SHP77 treated with DMSO at 0.1 percent for 48 hours (cell line): ENCODE data around the gene PRELP.
"Not testable (repeated sequence)": the region's sequence is repeated elsewhere in the genome, so short reads cannot be mapped to it uniquely, and the experiment has no call there.

Experiments used
- DNase-seq: peaks from one replicate; lab custom pipeline; 2025; lab: John Stamatoyannopoulos, UW

The PRELP gene

DNA sequence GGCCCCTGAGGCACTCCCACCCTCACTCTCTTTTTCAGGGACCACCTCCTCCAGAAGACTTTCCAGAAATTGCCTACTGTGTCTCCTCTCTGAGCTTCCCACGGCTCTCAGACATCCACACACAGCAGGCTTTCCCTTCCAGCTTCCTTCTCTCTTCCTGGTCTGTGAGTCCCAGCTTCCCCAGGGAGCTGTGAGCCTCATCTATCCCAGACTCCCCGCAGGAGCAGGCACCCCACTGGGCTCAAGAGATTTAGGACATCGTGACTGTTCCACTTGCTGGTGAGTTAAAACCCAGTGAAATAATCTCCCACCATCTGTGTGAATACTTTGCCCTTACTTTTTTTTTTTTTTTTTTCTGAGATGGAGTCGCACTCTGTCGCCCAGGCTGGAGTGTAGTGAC is 22.0 kb upstream of the PRELP start:
- DNase-seq: no peak

- DNase-seq: no peak
Observed at GRCh38 chr1:203454986-203455471, 20.6 kb upstream of the PRELP start.

GRCh38 chr1:203455706-203456105 is 19.9 kb upstream of the PRELP start:
- no peak for DNase-seq

GRCh38 chr1:203456577-203456976 is 19.0 kb upstream of the PRELP start:
- no peak for DNase-seq

DNA sequence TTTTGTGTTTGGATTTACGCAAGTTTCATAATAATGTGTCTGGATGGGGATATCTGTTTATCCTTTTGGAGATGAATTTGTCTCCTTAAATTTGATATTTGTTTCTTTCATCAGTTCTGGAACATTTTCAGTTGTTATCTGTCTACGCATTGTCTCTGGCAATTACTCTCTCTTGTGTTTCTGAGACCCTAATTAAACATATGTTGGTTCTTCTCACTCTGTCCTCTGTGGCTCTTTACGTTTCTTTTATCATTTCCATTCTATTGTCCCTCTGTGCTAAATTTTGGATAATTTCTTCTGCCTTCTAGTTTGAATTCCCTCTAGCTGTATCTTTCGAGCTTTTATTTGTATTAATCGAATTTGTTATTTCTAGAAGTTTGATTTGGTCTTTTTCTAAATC is 17.5 kb upstream of the PRELP start:
- no peak for DNase-seq

- DNase-seq: no peak
Observed at GRCh38 chr1:203459671-203460201, 15.9 kb upstream of the PRELP start.

DNA sequence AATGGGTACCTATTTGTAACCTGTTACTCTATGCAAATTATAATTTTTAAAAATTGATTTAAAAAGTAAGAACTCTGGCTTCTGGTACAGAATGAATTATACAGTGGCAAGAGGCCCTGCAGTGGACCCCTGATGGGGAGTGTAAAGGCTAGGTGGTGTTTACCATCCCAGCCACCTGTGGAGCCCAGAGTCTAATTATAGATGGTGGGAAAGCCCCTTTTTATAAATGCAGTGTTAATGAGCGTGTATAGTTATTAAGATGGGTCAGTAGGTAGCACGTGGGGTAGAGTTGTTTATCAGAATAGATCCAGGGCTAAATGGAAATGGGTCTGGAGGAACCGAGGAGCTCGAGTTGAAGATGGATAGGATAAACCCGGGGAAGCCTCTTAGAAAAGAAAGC is 13.9 kb upstream of the PRELP start:
- DNase-seq: no peak

- no peak for DNase-seq
Observed at GRCh38 chr1:203462143-203462542, 13.5 kb upstream of the PRELP start.

GRCh38 chr1:203462878-203463277 is 12.7 kb upstream of the PRELP start:
- DNase-seq: no peak

GRCh38 chr1:203463469-203464062 is 12.0 kb upstream of the PRELP start:
- no peak for DNase-seq

GRCh38 chr1:203464226-203464625 is 11.4 kb upstream of the PRELP start:
- DNase-seq: no peak

DNA sequence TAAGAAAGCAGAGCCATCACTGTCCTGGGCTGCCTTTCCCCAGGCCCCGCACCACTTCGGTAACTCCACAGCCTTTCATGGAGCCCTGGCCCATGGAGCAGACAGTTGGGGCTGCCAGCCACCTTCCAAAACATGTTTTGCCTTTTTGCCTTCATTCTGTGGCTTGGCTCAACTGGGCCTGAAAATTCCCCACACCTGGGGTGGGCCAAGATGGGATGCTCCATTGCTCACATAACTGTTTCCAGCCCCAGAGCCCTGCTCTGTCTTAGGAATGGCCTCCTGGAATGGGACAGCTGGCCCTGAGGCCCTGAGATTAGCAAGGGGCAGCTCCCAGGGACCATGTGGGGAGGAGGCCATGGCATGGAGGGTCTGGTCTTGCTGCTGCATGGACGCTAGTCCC is 10.9 kb upstream of the PRELP start:
- DNase-seq: no peak

- DNase-seq: no peak
Observed at GRCh38 chr1:203465146-203465798, 10.3 kb upstream of the PRELP start.

GRCh38 chr1:203465948-203466347 is 9.7 kb upstream of the PRELP start:
- DNase-seq: no peak

DNA sequence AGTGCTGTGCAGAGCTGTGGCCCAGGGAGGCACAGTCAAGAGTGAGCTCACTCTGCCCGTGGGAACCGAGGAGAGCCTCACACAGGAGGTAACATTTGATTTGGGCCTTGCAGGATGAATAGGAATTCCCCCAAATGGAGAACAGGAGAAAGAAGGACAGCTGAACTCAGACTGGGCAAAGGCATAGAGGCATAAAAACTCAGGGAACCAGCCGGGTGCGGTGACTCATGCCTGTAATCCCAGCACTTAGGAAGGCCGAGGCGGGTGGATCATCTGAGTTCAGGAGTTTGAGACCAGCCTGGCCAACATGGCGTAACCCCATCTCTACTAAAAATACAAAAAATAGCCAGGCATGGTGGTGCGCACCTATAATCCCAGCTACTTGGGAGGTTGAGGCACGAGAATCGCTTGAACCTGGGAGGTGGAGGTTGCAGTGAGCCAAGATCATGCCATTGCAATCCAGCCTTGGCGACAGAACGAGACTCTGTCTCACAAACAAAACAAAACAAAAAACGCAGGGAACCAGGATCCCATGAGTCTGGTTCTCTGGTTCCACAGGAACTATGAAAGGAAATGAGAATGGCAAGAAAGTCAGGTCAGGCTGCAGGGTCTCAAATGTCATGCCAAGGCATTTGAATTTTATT is 8.6 kb upstream of the PRELP start:
- not testable (repeated sequence) for DNase-seq

- no peak for DNase-seq
Observed at GRCh38 chr1:203467550-203467921, 8.1 kb upstream of the PRELP start.

GRCh38 chr1:203468326-203468725 is 7.3 kb upstream of the PRELP start:
- DNase-seq: no peak

DNA sequence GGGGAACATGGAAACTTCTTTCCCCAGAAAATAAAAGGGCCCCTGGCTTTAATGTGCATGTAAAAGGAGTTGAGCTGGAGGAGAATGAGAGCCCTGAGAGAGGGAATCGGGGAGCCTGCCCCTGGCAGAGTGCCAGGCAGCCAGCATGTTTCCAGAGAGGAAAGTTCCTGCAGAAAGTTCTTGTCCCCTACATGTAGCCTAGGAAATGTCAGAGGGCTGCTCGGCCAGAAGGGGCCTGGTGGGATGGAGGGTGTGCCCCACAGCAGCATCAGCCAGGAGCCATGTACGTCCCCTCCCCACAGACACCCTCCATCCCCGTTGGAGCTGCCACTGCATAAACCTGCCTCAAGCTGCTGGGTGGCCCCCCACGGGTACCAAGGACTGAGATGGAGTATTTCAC is 5.4 kb upstream of the PRELP start:
- no peak for DNase-seq

DNA sequence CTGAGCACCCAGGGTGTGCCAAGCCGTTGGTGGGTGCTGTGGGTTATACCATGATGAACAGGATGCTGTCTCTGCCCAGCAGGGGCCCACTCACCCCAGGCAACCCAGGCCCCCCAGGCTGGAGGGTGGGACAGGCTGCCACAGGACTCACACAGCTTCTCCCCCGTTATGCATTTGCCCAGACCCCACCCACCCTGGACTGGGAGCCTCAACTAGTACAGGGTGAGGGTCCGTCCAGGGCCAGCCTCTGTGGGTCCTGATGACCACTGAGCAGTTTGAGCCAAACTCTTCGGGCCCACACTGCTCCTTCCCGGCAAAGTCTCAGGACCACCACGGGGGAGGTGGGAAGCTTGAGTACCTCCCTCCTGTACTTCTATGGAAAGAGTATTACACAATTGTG is 3.8 kb upstream of the PRELP start:
- DNase-seq: no peak

GRCh38 chr1:203473281-203473680 is 2.3 kb upstream of the PRELP start:
- DNase-seq: no peak

DNA sequence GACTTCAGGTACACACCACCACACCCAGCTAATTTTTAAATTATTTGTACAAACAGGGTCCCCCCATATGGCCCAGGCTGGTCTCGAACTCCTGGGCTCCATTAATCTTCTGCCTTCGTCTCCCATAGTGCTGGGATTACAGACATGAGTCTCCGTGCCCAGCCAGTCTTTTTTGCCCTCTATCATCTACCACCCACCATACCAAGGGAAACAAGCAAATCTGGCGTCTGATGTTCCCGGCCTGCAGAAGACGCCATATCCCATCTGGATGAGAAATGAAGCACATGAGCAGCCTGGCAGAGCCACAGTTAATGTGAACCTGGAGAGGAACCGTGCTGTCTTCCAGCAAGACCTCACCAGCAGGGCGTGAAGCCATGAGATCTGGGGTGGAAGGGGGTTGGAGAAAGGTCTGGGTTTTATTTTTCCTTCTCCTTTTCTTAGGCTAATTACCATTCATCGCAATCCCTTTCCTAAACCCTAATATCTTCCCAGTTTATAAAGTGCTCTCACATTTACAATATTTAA is 1.8 kb upstream of the PRELP start:
- DNase-seq: no peak

DNA sequence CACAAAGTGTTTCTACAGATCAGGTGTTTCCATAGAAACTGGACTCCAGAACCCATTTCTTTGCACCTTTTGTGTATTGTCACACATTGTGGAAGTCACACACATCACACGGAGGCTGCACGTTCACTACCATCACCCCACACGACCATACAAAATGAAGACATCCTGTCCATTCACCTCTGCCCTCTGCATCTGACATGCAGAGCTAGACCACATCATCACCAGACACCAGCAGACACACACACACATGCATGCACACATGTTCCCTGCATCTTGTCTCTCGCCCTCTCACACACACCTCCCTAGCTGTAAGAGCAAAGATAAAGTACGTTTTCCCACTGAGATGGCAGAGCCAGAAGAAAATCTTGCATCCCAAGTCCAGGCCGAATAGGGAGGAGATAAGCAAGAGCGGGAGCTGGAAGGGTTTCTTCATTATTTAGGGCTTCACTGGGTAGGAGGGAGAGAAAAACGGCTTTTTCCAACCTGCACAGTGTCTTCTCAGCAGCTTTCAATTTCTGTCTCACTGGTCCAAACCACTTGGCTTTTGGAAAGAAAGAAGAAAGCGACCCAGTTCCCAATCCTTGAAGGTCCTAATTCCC is 709 bp downstream of the PRELP start:
- no peak for DNase-seq

DNA sequence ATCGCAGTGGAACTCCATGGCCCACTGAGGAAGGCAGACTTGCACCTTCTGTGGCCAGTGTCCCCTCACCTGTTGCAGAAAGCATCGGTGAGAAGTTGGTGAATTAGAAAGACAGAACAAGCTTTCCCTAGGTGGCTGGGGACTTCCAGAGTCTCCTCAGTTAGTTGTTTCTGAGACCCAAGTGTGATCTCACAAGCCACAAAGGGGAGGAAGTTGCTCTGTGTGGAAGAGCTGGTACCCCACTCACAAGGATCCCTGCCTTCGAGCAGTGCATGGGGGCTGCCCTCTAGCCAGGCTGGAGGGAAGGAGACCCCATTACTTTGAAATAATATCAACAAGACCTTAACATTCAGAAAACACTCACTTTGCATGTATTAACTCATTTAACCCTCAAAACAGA is 2.1 kb downstream of the PRELP start:
- no peak for DNase-seq
